HG03432 (cell line): ENCODE data around the gene KNTC1.
"Not testable (repeated sequence)": the region's sequence is repeated elsewhere in the genome, so short reads cannot be mapped to it uniquely, and the experiment has no call there.

Source experiments
- ATAC-seq: cut with Tn5 transposase; IDR thresholded peaks from one replicate; pipeline ENCODE4 v1.9.1; 2021; ENCODE audit warnings: mild to moderate bottlenecking, moderate library complexity; ENCODE audit not compliant: unreplicated experiment

The KNTC1 gene

DNA sequence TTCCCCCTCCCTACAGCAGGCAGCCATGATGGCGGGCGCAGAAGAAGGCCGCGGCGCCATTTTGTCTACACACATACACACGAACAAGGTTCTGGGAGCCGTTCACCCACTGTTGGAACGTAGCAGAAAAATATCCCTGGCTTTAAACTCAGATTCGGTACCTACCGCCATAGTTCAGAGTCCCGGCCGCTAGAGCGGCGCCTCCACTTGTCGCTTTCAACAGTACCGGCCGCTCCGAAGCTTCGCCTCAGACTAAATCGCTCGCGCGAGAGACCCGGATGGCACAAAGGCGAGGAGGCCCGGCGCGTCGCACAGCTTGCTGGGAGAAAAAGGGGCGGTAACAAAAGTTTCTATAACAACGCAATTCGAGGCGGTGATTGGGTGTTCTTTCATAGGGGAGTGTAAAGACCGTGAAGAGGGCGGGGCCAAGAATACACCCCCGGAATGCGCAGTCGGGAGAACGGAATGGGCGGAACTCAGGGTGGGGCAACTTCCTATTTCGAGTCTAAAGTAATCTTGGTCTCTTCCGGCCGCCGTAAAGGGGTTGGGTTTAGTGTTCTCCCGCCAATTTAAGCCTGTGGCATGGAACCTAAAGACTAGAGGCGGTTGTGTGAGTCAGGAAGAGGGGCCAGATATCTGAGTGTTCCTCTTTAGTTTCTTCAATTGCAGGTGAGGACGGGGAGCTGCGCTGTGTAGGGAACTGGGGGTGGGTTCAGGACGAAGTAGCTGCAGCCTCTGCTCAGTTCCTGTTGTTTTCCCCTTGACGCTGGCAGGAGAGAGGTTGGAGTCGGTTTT lies at the start of gene KNTC1, which contains the start of gene RSRC2:
KNTC1 (plus strand) TSS at position 567 of the 795 bp plus-strand sequence. CDS start 2,815 bp downstream, outside the sequence.
RSRC2 (minus strand) TSS at position 254 of the 795 bp plus-strand sequence; CDS start at position 171, 83 bp downstream.
- ATAC-seq = peak; percentile 90

DNA sequence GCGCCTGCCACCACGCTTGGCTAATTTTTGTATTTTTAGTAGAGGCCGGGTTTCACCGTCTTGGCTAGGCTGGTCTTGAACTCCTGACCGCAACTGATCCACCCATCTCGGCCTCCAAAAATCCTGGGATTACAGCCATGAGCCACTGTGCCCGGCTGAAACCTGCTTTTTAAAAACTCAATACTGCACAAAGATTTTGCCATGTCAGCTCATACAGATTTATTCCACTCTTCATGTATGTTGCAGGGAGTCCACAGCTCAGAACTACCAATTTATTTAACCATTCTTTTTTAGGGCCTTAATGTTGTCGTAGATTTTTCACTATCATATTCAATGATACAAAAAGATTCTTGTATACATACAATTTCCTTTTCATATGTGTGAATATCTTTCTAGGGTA lies 46.3 kb upstream of the KNTC1 start:
- ATAC-seq = no peak

- ATAC-seq = no peak
Observed at GRCh38 chr12:122481861-122482260, 45.2 kb upstream of the KNTC1 start.

DNA sequence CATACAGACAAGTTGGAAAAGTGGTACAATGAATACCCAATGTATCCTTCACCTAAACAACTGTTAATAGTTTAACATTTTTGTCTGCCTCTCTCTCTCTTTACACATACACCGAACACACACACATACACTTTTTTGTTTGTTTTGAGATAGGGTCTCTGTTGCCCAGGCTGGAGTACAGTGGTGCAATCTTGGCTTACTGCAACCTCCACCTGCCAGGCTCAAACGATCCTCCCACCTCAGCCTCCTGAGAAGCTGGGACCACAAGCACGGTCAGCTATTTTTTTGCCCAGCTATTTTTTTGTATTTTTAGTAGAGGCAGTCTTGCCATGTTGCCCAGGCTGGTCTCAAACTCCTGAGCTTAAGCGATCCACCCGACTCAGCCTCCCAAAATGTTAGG lies 43.1 kb upstream of the KNTC1 start:
- no peak for ATAC-seq

DNA sequence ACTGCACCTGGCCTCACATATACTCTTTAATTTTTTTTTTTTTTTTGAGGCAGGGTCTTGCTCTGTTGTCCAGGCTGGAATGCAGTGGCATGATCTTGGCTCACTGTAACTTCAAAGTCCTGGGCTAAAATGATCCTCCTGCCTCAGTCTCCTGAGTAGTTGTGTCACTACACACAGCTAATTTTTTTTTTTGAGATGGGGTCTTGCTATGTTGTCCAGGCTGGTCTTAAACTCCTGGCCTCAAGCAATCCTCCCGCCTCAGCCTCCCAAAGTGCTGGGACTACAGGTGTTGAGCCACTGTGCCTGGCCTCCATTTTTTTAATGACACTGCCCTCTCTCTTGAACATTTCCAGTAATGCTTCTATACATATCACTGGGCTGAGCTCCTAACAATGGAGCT lies 42.7 kb upstream of the KNTC1 start:
- not testable (repeated sequence) for ATAC-seq

- not testable (repeated sequence) for ATAC-seq
Observed at GRCh38 chr12:122486360-122486759, 40.7 kb upstream of the KNTC1 start.

GRCh38 chr12:122486805-122487426 lies 40.1 kb upstream of the KNTC1 start:
- ATAC-seq = no peak

- not testable (repeated sequence) for ATAC-seq
Observed at GRCh38 chr12:122487807-122488206, 39.2 kb upstream of the KNTC1 start.

- ATAC-seq = no peak
Observed at GRCh38 chr12:122489038-122489437, 38.0 kb upstream of the KNTC1 start.

GRCh38 chr12:122491991-122492390 lies 35.1 kb upstream of the KNTC1 start:
- no peak for ATAC-seq

DNA sequence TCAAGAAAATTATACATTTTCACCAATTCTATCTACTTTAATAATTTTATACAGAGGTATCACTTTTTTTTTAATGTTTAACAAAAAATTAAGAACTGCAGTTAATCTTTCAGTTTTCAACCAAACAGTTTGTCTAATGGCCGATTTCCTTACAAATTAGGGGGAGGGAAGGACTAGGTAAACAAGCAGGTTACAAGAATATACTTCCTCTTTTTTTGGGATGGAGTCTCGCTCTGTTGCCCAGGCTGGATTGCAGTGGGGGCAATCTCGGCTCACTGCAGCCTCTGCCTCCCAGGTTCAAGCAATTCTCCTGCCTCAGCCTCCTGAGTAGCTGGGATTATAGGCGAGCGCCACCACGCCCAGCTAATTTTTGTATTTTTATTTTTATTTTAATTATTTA lies 33.8 kb upstream of the KNTC1 start:
- not testable (repeated sequence) for ATAC-seq

- no peak for ATAC-seq
Observed at GRCh38 chr12:122495258-122495657, 31.8 kb upstream of the KNTC1 start.

DNA sequence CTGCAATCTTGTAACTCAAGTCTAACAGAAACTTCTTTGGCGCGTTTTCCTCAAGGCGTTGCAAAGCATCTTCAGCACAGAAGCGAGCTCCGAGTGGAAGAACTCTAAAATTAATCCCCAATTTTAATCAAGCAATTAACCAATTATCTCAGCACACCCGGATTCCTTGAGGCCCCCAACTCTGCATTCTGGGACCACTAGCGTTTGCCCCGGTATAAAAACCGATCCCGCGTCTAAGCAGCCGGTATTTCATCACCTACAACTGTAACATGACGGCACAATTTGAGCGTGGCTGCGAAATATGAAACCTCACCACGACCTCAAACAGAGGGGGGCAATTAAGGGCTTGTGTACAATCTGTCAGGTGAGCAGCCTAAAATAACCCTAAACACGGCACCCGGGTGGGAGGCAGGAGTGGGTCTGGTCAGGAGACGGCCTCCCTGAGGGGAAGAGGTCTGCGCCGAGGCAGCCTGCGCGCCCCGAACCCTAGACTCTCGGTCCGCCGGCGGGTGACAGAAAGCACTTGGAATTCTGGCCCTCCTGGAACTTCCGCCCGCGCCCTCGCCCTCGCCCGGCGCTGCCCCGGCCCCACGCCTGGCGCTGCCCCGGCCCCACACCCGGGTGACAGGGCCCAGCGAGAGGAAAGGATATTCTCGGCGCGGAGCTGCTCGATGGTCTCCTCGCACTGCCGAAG lies 26.9 kb upstream of the KNTC1 start:
- ATAC-seq = peak; percentile 22

GRCh38 chr12:122500685-122501488 lies 26.2 kb upstream of the KNTC1 start, which contains the start of gene ZCCHC8:
ZCCHC8 (minus strand) TSS chr12:122500932; CDS start chr12:122500840, 92 bp downstream.
- ATAC-seq = peak; percentile 90

- ATAC-seq = no peak
Observed at GRCh38 chr12:122501489-122501989, 25.5 kb upstream of the KNTC1 start.

DNA sequence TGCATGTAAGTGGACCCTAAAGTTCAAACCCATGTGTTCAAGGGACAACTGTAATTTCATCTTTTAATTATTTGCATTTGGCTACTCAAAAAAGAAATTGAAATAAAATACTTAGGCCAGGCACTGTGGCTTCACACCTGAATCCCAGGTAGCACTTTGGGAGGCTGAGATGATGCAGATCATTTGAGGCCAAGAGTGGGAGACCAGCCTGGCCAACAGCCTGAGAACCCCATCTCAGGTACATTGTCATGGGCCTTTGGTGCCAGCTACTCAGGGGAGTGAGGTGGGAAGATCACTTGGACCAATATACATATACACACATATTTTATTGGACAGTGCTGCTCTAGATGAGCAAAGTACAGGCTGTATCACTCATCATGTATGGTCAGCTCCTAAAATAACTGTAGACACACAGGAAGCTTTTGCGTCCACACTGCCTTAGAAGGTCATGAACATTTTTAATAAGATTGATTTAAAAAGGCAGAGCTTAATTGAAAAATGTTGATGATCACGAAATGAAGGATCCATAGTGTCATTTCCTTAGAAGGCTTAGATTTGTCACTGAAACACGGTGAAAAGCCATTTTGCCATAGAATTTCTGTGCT lies 23.8 kb upstream of the KNTC1 start:
- ATAC-seq = no peak

DNA sequence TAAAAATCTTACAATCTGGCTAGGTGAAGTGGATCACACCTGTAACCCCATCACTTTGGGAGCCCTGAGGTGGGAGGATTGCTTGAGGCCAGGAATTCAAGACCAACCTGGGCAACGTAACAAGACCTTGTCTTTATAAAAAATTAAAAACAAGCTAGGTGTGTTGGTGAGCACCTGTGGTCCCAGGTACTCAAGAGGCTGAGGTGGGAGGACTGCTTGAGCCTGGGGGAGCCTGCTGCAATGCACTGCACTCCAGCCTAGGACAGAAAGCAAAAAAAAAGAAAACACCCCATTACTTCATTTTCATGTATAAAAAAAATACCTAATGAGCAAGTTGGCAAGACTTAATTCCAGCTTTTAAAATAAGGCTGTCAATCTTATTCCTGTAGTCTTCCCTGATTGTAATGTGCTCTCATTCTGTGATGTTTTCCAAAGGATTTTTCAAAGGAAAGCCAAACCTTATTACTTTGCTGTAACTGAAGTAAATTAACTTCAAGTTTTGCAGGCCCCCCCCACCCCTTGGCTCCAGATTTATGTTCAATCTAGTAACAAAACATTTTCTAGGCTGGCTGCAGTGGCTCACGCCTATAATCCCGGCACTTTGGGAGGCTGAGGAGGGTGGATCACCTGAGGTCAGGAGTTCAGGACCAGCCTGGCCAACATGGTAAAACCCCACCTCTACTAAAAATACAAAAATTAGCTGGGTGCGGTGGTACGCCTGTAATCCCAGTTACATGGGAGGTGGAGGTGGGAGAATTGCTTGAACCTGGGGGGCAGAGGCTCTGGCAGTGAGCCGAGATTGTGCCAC lies 23.1 kb upstream of the KNTC1 start:
- ATAC-seq = no peak

- no peak for ATAC-seq
Observed at GRCh38 chr12:122505419-122506051, 21.5 kb upstream of the KNTC1 start.
